Endodermal cell (in vitro differentiated cells): ENCODE data around the gene LMX1B. TPM values are rescaled to one million over a fixed set of nuclear protein-coding genes. Genes with fewer than 3 reads are reported as not detected.
A peak's percentile ranks its signal among the peaks of the same experiment; 100 is the strongest.

Experiments
- DNase-seq: peaks from one replicate; pipeline ENCODE4 v3.0.0-alpha.2; 2017
- H3K27ac ChIP-seq: 2 replicates; pipeline ENCODE4 v1.5.1; 2013; ENCODE audit warnings: mild to moderate bottlenecking, low read depth, low read length, moderate library complexity
- H3K27me3 ChIP-seq: 2 replicates; pipeline ENCODE4 v1.6.1; 2013; ENCODE audit warnings: mild to moderate bottlenecking, low read length, moderate library complexity; ENCODE audit not compliant: insufficient read depth, control insufficient read depth, poor library complexity, severe bottlenecking
- H3K36me3 ChIP-seq: 2 replicates; pipeline ENCODE4 v1.7.0; 2013; ENCODE audit warnings: mild to moderate bottlenecking, low read length, moderate library complexity; ENCODE audit not compliant: control insufficient read depth, insufficient read depth
- H3K4me1 ChIP-seq: one replicate; pipeline ENCODE4 v1.7.0; 2013; ENCODE audit warnings: low read length; ENCODE audit not compliant: control insufficient read depth, insufficient read depth
- H3K4me3 ChIP-seq: 2 replicates; pipeline ENCODE4 v1.5.1; 2013; ENCODE audit warnings: mild to moderate bottlenecking, low read length, moderate library complexity
- H3K9ac ChIP-seq: 2 replicates; pipeline ENCODE4 v1.6.1; 2013; ENCODE audit warnings: mild to moderate bottlenecking, low read length, moderate library complexity; ENCODE audit not compliant: poor library complexity, severe bottlenecking; ENCODE audit errors: extremely low read depth
- H3K9me3 ChIP-seq: 2 replicates; pipeline ENCODE4 v1.6.1; 2013; ENCODE audit warnings: mild to moderate bottlenecking, low read length, moderate library complexity; ENCODE audit not compliant: control insufficient read depth
- H3K27ac Mint-ChIP-seq: 2 replicates; pipeline ENCODE4 v1.8.0; 2020; ENCODE audit warnings: mixed read lengths
- H3K27me3 Mint-ChIP-seq: 2 replicates; pipeline ENCODE4 v1.8.0; 2021; ENCODE audit warnings: mild to moderate bottlenecking, mixed read lengths; ENCODE audit not compliant: insufficient read depth
- H3K36me3 Mint-ChIP-seq: 2 replicates; pipeline ENCODE4 v1.8.0; 2020; ENCODE audit warnings: low read depth, mixed read lengths
- H3K4me1 Mint-ChIP-seq: 2 replicates; pipeline ENCODE4 v1.8.0; 2020; ENCODE audit warnings: mixed read lengths
- H3K4me3 Mint-ChIP-seq: 2 replicates; pipeline ENCODE4 v1.8.0; 2020; ENCODE audit warnings: mild to moderate bottlenecking, moderate library complexity, mixed read lengths
- H3K9me3 Mint-ChIP-seq: 2 replicates; pipeline ENCODE4 v1.8.0; 2020; ENCODE audit warnings: mild to moderate bottlenecking, mixed read lengths
- WGBS, 2 experiments: methylation state at CpG; one replicate each; pipeline versions ENCODE4 v1.1.5 to v1.1.7; 2013; ENCODE audit warnings: missing lambda C conversion rate in 2 of 2, mixed read lengths in 1 of 2; ENCODE audit not compliant: insufficient coverage in 1 of 2, insufficient read length in 1 of 2; 5-methylcytosine and 5-hydroxymethylcytosine counted together
- total RNA-seq, 2 donors: library from RNA; stranded (reverse); fragmentation: NEBNext Ultra II Directional in 1 of 2; extraction: Animal tissue kit (Norgen Biotek cat#: 25700) in 1 of 2; gene quantifications; 2 replicates in 1 of 2; 3 replicates in 1 of 2; pipeline ENCODE4 v1.2.1, GENCODE V29; 2021
- TF ChIP-seq, protein P1 (sequence below): fragments of 200-600 bp; sonication (generic); conservative IDR thresholded peaks from 2 replicates; pipeline ENCODE4 v1.5.0; 2021; ENCODE audit warnings: antibody characterized with exemption, mild to moderate bottlenecking

The LMX1B gene
- total RNA-seq, 2 donors from 2014 or later = 11.1 to 11.4 TPM

DNA sequence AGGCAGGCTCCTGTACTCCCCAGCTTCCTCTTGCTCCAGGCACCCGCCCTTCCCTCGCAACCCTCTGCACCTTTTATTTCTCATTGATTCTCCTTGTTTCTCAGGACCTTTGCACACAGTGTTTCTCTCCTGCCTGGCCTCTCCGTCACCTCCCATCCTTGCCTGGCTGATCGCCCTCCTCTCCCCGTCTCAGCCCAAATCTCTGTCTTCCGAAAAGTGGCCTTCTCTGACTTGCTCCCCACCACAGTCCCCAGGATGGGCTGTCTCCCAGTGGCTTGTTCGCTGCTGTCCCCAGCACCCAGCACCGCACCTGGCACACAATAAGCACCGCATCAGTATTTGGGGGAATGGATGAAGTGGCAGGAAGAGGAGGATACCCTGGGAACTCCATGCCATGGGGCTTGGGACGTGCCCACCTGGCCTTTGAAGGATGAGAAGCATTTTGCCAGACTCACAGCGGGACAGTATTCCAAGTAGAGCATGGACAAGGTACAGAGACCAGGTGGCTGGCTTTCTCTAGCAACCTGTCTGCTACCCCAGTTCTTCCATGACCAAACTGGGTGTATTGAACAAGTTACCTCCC lies 62.5 kb downstream of the LMX1B start:
- WGBS, 2 experiments = 11 to 19% methylated on average over 11 of the region's 11 CpGs
- TF ChIP-seq, protein P1, sequence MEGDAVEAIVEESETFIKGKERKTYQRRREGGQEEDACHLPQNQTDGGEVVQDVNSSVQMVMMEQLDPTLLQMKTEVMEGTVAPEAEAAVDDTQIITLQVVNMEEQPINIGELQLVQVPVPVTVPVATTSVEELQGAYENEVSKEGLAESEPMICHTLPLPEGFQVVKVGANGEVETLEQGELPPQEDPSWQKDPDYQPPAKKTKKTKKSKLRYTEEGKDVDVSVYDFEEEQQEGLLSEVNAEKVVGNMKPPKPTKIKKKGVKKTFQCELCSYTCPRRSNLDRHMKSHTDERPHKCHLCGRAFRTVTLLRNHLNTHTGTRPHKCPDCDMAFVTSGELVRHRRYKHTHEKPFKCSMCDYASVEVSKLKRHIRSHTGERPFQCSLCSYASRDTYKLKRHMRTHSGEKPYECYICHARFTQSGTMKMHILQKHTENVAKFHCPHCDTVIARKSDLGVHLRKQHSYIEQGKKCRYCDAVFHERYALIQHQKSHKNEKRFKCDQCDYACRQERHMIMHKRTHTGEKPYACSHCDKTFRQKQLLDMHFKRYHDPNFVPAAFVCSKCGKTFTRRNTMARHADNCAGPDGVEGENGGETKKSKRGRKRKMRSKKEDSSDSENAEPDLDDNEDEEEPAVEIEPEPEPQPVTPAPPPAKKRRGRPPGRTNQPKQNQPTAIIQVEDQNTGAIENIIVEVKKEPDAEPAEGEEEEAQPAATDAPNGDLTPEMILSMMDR = no peak
- Histone ChIP-seq H3K9me3 (no peaks in the 10 kb centered on the region), H3K36me3 (no peaks in the 10 kb centered on the region), H3K9ac (no peak overlapping the region), H3K4me1 (peaks cover 30% of the 10 kb centered on the region), H3K27ac (no peak overlapping the region), H3K4me3 (no peak overlapping the region), H3K27me3 (peaks cover 45% of the 10 kb centered on the region)
- Mint-ChIP-seq H3K27ac (peak overlapping the region; percentile 42), H3K4me1 (peaks cover 47% of the 10 kb centered on the region), H3K27me3 (peaks cover 61% of the 10 kb centered on the region), H3K36me3 (no peaks in the 10 kb centered on the region), H3K9me3 (no peaks in the 10 kb centered on the region), H3K4me3 (peak overlapping the region; percentile 29)
- peak; percentile 79 for DNase-seq

DNA sequence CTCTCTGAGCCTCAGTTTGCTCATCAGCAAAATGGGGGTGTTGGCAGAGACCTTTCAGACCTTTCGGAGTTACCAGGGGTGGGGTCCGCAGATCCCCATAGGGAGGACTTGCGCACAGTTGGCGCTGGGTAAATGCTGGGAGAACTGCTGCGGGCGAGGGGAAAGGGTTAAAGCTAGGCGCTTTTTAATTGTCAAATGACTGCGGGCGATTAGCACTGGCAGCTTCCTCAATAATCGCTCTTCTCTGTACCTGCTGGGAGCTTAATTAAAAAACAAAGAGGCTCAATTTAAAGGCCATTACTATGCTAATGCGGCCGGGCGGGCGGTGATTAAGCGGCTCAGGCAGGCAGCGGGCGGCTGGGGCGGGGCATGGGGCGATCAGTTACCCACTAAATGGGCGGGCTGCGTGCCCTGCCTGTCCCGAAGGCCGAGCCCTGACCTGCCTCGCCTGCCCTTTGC lies 63.0 kb downstream of the LMX1B start:
- peak; percentile 98 for DNase-seq
- H3K27ac ChIP-seq = no peak overlapping the region
- Mint-ChIP-seq H3K27me3 (peaks cover 65% of the 10 kb centered on the region), H3K4me3 (peak overlapping the region; percentile 29), H3K27ac (peak overlapping the region; percentile 83), H3K4me1 (peaks cover 47% of the 10 kb centered on the region), H3K9me3 (no peaks in the 10 kb centered on the region), H3K36me3 (no peaks in the 10 kb centered on the region)
- 0% methylated on average over 12 to 24 of the region's 24 CpGs for WGBS, 2 experiments
- H3K36me3 ChIP-seq = no peaks in the 10 kb centered on the region
- H3K9ac ChIP-seq = no peak overlapping the region
- TF ChIP-seq, protein P1 = no peak
- peaks cover 50% of the 10 kb centered on the region for H3K27me3 ChIP-seq
- H3K4me1 ChIP-seq = peaks cover 25% of the 10 kb centered on the region
- no peaks in the 10 kb centered on the region for H3K9me3 ChIP-seq
- H3K4me3 ChIP-seq = no peak overlapping the region

DNA sequence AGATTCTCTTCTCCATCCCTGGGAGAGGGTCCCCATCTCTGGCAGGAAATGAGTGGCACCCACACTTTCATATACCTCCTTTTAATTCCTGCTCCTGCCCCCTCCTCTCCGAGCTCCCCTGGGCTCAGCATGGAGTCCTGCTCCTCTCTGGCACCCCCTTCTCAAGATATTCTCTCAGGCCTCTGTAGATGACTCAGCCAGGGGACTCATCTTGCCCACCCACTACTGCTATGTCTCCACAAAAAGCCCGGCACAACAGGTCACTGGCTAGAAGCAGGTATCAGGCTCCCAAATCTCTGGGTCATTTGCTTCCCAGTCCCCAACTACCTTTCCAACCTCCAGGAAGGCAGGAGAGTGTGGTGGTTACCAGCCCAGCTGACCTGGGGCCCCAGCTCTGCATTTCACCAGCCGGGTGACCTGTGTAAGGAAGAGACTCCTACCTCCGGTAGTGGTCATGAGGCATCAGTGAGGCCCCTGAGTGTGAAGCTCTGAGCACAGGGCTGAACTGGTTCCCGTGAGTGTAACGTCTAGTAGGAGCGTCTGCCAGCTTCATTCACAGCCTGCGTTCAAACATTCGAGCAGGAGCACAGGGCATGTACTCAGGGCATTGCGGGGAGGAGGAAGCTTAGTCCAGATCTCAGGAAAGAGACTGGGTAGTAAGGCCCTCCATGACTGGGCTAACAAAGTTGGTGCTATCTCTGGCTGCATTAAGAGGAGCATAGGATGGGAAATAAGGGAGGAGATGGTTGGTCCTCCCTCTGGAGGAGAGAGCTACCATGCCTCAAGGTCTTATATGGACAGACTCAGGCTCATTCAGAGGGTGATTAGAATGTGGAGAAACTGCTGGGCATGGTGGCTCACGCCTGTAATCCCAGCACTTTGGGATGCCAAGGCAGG lies 63.7 kb downstream of the LMX1B start:
- 28 to 46% methylated on average over 10 to 11 of the region's 11 CpGs for WGBS, 2 experiments
- Histone ChIP-seq H3K9ac (no peak overlapping the region), H3K36me3 (no peaks in the 10 kb centered on the region), H3K27ac (no peak overlapping the region), H3K9me3 (no peaks in the 10 kb centered on the region), H3K27me3 (peaks cover 57% of the 10 kb centered on the region), H3K4me1 (peaks cover 25% of the 10 kb centered on the region), H3K4me3 (no peak overlapping the region)
- Mint-ChIP-seq H3K27me3 (peaks cover 71% of the 10 kb centered on the region), H3K4me1 (peaks cover 47% of the 10 kb centered on the region), H3K36me3 (no peaks in the 10 kb centered on the region), H3K4me3 (peak overlapping the region; percentile 15), H3K27ac (peak overlapping the region; percentile 83), H3K9me3 (no peaks in the 10 kb centered on the region)
- TF ChIP-seq, protein P1 = no peak
- peak; percentile 82 for DNase-seq
